CD4-positive, alpha-beta T cell (primary cell): ENCODE data around the gene ARHGEF10L. TPM values are rescaled to one million over a fixed set of nuclear protein-coding genes. Genes with fewer than 3 reads are reported as not detected.

Experiments used
- ATAC-seq: fragments of 200-7000 bp; cut with Tn5 transposase; one replicate; pipeline ENCODE4 v1.10.0; 2022; ENCODE audit warnings: mild to moderate bottlenecking; ENCODE audit not compliant: poor library complexity
- CTCF ChIA-PET: fragments of 350-600 bp; sonication (Branson Sonifier 250); formaldehyde crosslinking; loops from one replicate; lab custom pipeline; 2021; ENCODE audit warnings: antibody characterized with exemption, inconsistent platforms; lab: Charles Lee
- POLR2A ChIA-PET: fragments of 350-600 bp; sonication (Branson Sonifier 250); formaldehyde crosslinking; loops from one replicate; lab custom pipeline; 2021; ENCODE audit warnings: antibody characterized with exemption, inconsistent platforms; lab: Charles Lee
- DNase-seq, 14 experiments: peaks; one replicate each; pipeline ENCODE4 v3.0.0-alpha.2; 2013 to 2020; ENCODE audit warnings: mixed read lengths in 2 of 14
- H3K27ac ChIP-seq, 2 donors: one replicate each; pipeline versions ENCODE4 v1.5.1 to v1.7.0; 2013; ENCODE audit warnings: low read length in 2 of 2, low read depth in 1 of 2, mild to moderate bottlenecking in 1 of 2
- H3K27me3 ChIP-seq, 2 experiments: 1 replicate in 1 of 2; 2 replicates in 1 of 2; pipeline versions ENCODE4 v1.6.1 to v1.7.0; 2013; ENCODE audit warnings: low read length in 2 of 2, control low read depth in 1 of 2, mild to moderate bottlenecking in 1 of 2, moderate library complexity in 1 of 2; ENCODE audit not compliant: insufficient read depth in 2 of 2, control insufficient read depth in 1 of 2
- H3K36me3 ChIP-seq: one replicate; pipeline ENCODE4 v1.6.1; 2013; ENCODE audit warnings: low read length, control low read depth; ENCODE audit not compliant: insufficient read depth
- H3K4me1 ChIP-seq: one replicate; pipeline ENCODE4 v1.6.1; 2013; ENCODE audit warnings: low read length, control low read depth; ENCODE audit not compliant: insufficient read depth
- H3K4me3 ChIP-seq: one replicate; pipeline ENCODE4 v1.5.1; 2013; ENCODE audit warnings: mild to moderate bottlenecking, low read length, moderate library complexity
- H3K9me3 ChIP-seq, 2 experiments: 1 replicate in 1 of 2; 2 replicates in 1 of 2; pipeline versions ENCODE4 v1.6.1 to v1.7.0; 2013; ENCODE audit warnings: low read length in 2 of 2, mild to moderate bottlenecking in 2 of 2, control low read depth in 1 of 2, moderate library complexity in 1 of 2; ENCODE audit not compliant: control insufficient read depth in 1 of 2, insufficient read depth in 1 of 2
- H3K27ac Mint-ChIP-seq: one replicate; pipeline ENCODE4 v1.8.0; 2020; ENCODE audit warnings: mixed read lengths
- H3K27me3 Mint-ChIP-seq: one replicate; pipeline ENCODE4 v1.8.0; 2021; ENCODE audit warnings: mixed read lengths
- H3K36me3 Mint-ChIP-seq: one replicate; pipeline ENCODE4 v1.8.0; 2021; ENCODE audit warnings: low read depth, mixed read lengths
- H3K4me1 Mint-ChIP-seq: one replicate; pipeline ENCODE4 v1.8.0; 2021; ENCODE audit warnings: low read depth, mixed read lengths
- H3K4me3 Mint-ChIP-seq: one replicate; pipeline ENCODE4 v1.8.0; 2020; ENCODE audit warnings: mild to moderate bottlenecking, mixed read lengths
- H3K9me3 Mint-ChIP-seq: one replicate; pipeline ENCODE4 v1.8.0; 2020; ENCODE audit warnings: mixed read lengths
- intact Hi-C, 2 experiments: fragments of 100-400 bp; cut with DNase I in 1 of 2; cut with micrococcal nuclease in 1 of 2; formaldehyde crosslinking; loops; one replicate each; pipeline versions ENCODE4 v1.15.1 to v1.9.0; 2023 to 2025; cut with DNase I, micrococcal nuclease
- total RNA-seq, 174 experiments: library from RNA in 2 of 174; stranded (reverse) in 2 of 174; gene quantifications; one replicate each; pipeline ENCODE4 v1.2.3 and lab custom pipeline; 2021 to 2026
- TF ChIP-seq, protein P1 (sequence below): fragments of 200-600 bp; IDR thresholded peaks from one replicate; pipeline ENCODE4 v1.8.0; 2022; ENCODE audit warnings: antibody characterized with exemption, mild to moderate bottlenecking

The ARHGEF10L gene
- total RNA-seq, 2 experiments from 2014 or later, result 0.11 to 0.22 TPM

- H3K4me1 ChIP-seq, result no peaks in the 10 kb centered on the region
- Mint-ChIP-seq H3K9me3 (no peaks in the 10 kb centered on the region), H3K4me3 (no peak overlapping the region), H3K27me3 (no peaks in the 10 kb centered on the region), H3K36me3 (no peaks in the 10 kb centered on the region), H3K27ac (no peak overlapping the region), H3K4me1 (no peaks in the 10 kb centered on the region)
- intact Hi-C loops, result no loop called here
- no peaks in the 10 kb centered on the region for H3K36me3 ChIP-seq
- H3K27ac ChIP-seq, result no peak overlapping the region
- no peak for ATAC-seq
- TF ChIP-seq, protein P1, sequence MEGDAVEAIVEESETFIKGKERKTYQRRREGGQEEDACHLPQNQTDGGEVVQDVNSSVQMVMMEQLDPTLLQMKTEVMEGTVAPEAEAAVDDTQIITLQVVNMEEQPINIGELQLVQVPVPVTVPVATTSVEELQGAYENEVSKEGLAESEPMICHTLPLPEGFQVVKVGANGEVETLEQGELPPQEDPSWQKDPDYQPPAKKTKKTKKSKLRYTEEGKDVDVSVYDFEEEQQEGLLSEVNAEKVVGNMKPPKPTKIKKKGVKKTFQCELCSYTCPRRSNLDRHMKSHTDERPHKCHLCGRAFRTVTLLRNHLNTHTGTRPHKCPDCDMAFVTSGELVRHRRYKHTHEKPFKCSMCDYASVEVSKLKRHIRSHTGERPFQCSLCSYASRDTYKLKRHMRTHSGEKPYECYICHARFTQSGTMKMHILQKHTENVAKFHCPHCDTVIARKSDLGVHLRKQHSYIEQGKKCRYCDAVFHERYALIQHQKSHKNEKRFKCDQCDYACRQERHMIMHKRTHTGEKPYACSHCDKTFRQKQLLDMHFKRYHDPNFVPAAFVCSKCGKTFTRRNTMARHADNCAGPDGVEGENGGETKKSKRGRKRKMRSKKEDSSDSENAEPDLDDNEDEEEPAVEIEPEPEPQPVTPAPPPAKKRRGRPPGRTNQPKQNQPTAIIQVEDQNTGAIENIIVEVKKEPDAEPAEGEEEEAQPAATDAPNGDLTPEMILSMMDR, result no peak
- ChIA-PET CTCF (interaction anchor here (0.5 to 1.4 kb wide), 2 partner anchors 11 to 107 kb away, joined by 3 read pairs; no protein-coding TSS in a partner anchor), POLR2A (no interaction called here)
- DNase-seq, result no peak
- no peak overlapping the region for H3K4me3 ChIP-seq
- H3K27me3 ChIP-seq, result no peaks in the 10 kb centered on the region
- H3K9me3 ChIP-seq, result no peaks in the 10 kb centered on the region
Measured at GRCh38 chr1:17575797-17576518, 36.5 kb downstream of the ARHGEF10L start.

- Histone ChIP-seq H3K4me3 (no peak overlapping the region), H3K4me1 (peaks cover 2% of the 10 kb centered on the region), H3K36me3 (no peaks in the 10 kb centered on the region), H3K9me3 (no peaks in the 10 kb centered on the region), H3K27ac (no peak overlapping the region), H3K27me3 (no peaks in the 10 kb centered on the region)
- TF ChIP-seq, protein P1, result no peak
- POLR2A ChIA-PET, result no interaction called here
- intact Hi-C loops, result no loop called here
- Mint-ChIP-seq H3K36me3 (no peaks in the 10 kb centered on the region), H3K4me3 (no peak overlapping the region), H3K4me1 (no peaks in the 10 kb centered on the region), H3K9me3 (no peaks in the 10 kb centered on the region), H3K27ac (no peak overlapping the region), H3K27me3 (no peaks in the 10 kb centered on the region)
- DNase-seq (no peak), ATAC-seq (no peak)
- CTCF ChIA-PET, result interaction anchor here (0.5 to 1.4 kb wide), 2 partner anchors 10 to 107 kb away, joined by 3 read pairs; no protein-coding TSS in a partner anchor
Measured at GRCh38 chr1:17576519-17576853, 37.0 kb downstream of the ARHGEF10L start.

DNA sequence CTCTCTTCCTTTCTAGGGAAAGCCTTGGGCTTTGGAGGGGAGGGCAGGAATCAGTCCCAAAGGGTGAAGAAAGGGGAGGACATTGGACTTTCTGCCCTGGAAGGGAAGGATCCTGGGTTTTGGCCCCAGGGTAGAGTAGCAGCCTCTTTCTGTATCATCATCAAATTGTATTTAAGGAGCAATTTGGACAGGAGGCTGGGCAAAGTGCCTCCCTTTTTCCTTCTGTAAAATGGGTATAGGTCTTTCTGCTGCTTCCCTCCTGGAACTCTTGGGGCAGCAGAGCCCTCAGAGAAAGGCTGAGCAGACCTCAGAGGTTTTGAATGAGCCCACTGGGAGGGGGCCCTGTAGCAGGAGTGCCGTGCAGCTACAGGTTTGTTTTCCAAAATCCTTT, 38.4 kb downstream of the ARHGEF10L start:
- TF ChIP-seq, protein P1, result no peak
- ATAC-seq, result no peak

More for the DNA sequence above, 38.4 kb downstream of the ARHGEF10L start:
- Histone ChIP-seq H3K9me3 (no peaks in the 10 kb centered on the region), H3K4me1 (peaks cover 3% of the 10 kb centered on the region), H3K36me3 (no peaks in the 10 kb centered on the region), H3K4me3 (no peak overlapping the region), H3K27me3 (peaks cover 0 to 2% of the 10 kb centered on the region in 2 experiments), H3K27ac (no peak overlapping the region)
- ChIA-PET CTCF (no interaction called here), POLR2A (no interaction called here)
- Mint-ChIP-seq H3K36me3 (no peaks in the 10 kb centered on the region), H3K4me3 (no peak overlapping the region), H3K27ac (no peak overlapping the region), H3K27me3 (no peaks in the 10 kb centered on the region), H3K4me1 (no peaks in the 10 kb centered on the region), H3K9me3 (no peaks in the 10 kb centered on the region)
- DNase-seq, result no peak
- intact Hi-C loops, result no loop called here
